Measurements from ENCODE around the gene SLC39A7.

SLC39A7 gene

GRCh38 chr6:33177552-33178446 lies 22.9 kb upstream of the SLC39A7 start:
- H3K9me3 ChIP-seq (ENCODE audit: control insufficient read depth, low read length) = no peaks in the 10 kb centered on the region
- H3K4me3 ChIP-seq (ENCODE audit: extremely low read depth, insufficient read depth, low read length, poor library complexity, severe bottlenecking) = no peak overlapping the region
- H3K4me1 ChIP-seq (ENCODE audit: control insufficient read depth, insufficient read depth, low read length, poor library complexity, severe bottlenecking) = no peaks in the 10 kb centered on the region
- H3K36me3 ChIP-seq (ENCODE audit: control insufficient read depth, insufficient read depth, low read length) = no peaks in the 10 kb centered on the region
- H3K27ac ChIP-seq (ENCODE audit: low read depth, low read length, severe bottlenecking) = no peak overlapping the region
- 88 to 91% methylated on average over 12 to 16 of the region's 19 CpGs for WGBS, 2 experiments (ENCODE audit: insufficient coverage in 2 of 2)

- WGBS, 2 experiments (ENCODE audit: insufficient coverage in 2 of 2) = 75 to 77% methylated on average over 3 to 5 of the region's 10 CpGs
- H3K9me3 ChIP-seq (ENCODE audit: control insufficient read depth, low read length) = no peaks in the 10 kb centered on the region
- H3K4me3 ChIP-seq (ENCODE audit: extremely low read depth, insufficient read depth, low read length, poor library complexity, severe bottlenecking) = no peak overlapping the region
- H3K36me3 ChIP-seq (ENCODE audit: control insufficient read depth, insufficient read depth, low read length) = no peaks in the 10 kb centered on the region
- no peaks in the 10 kb centered on the region for H3K4me1 ChIP-seq (ENCODE audit: control insufficient read depth, insufficient read depth, low read length, poor library complexity, severe bottlenecking)
- no peak overlapping the region for H3K27ac ChIP-seq (ENCODE audit: low read depth, low read length, severe bottlenecking)
These were observed 21.8 kb upstream of the SLC39A7 start for GRCh38 chr6:33178755-33179475.

GRCh38 chr6:33181141-33181540 lies 19.5 kb upstream of the SLC39A7 start:
- H3K27ac ChIP-seq (ENCODE audit: low read depth, low read length, severe bottlenecking) = no peak overlapping the region
- no peaks in the 10 kb centered on the region for H3K9me3 ChIP-seq (ENCODE audit: control insufficient read depth, low read length)

GRCh38 chr6:33183071-33183683 lies 17.5 kb upstream of the SLC39A7 start:
- Histone ChIP-seq H3K27ac (ENCODE audit: low read depth, low read length, severe bottlenecking) (peak overlapping the region; percentile 10), H3K4me3 (ENCODE audit: extremely low read depth, insufficient read depth, low read length, poor library complexity, severe bottlenecking) (no peak overlapping the region), H3K4me1 (ENCODE audit: control insufficient read depth, insufficient read depth, low read length, poor library complexity, severe bottlenecking) (no peaks in the 10 kb centered on the region), H3K36me3 (ENCODE audit: control insufficient read depth, insufficient read depth, low read length) (no peaks in the 10 kb centered on the region), H3K9me3 (ENCODE audit: control insufficient read depth, low read length) (no peaks in the 10 kb centered on the region)
- 95 to 100% methylated on average over 4 to 5 of the region's 5 CpGs for WGBS, 2 experiments (ENCODE audit: insufficient coverage in 2 of 2)

More at GRCh38 chr6:33181141-33181540, 19.5 kb upstream of the SLC39A7 start:
- no peaks in the 10 kb centered on the region for H3K36me3 ChIP-seq (ENCODE audit: control insufficient read depth, insufficient read depth, low read length)
- H3K4me3 ChIP-seq (ENCODE audit: extremely low read depth, insufficient read depth, low read length, poor library complexity, severe bottlenecking) = no peak overlapping the region
- 83 to 92% methylated on average over 4 of the region's 7 CpGs for WGBS, 2 experiments (ENCODE audit: insufficient coverage in 2 of 2)
- no peaks in the 10 kb centered on the region for H3K4me1 ChIP-seq (ENCODE audit: control insufficient read depth, insufficient read depth, low read length, poor library complexity, severe bottlenecking)

GRCh38 chr6:33185190-33185589 lies 15.5 kb upstream of the SLC39A7 start:
- H3K36me3 ChIP-seq (ENCODE audit: control insufficient read depth, insufficient read depth, low read length) = no peaks in the 10 kb centered on the region
- 70 to 72% methylated on average over 4 to 5 of the region's 9 CpGs for WGBS, 2 experiments (ENCODE audit: insufficient coverage in 2 of 2)
- no peaks in the 10 kb centered on the region for H3K4me1 ChIP-seq (ENCODE audit: control insufficient read depth, insufficient read depth, low read length, poor library complexity, severe bottlenecking)
- no peaks in the 10 kb centered on the region for H3K9me3 ChIP-seq (ENCODE audit: control insufficient read depth, low read length)
- H3K4me3 ChIP-seq (ENCODE audit: extremely low read depth, insufficient read depth, low read length, poor library complexity, severe bottlenecking) = no peak overlapping the region
- no peak overlapping the region for H3K27ac ChIP-seq (ENCODE audit: low read depth, low read length, severe bottlenecking)

GRCh38 chr6:33185654-33186187 lies 14.9 kb upstream of the SLC39A7 start:
- Histone ChIP-seq H3K4me3 (ENCODE audit: extremely low read depth, insufficient read depth, low read length, poor library complexity, severe bottlenecking) (no peak overlapping the region), H3K27ac (ENCODE audit: low read depth, low read length, severe bottlenecking) (no peak overlapping the region), H3K36me3 (ENCODE audit: control insufficient read depth, insufficient read depth, low read length) (no peaks in the 10 kb centered on the region), H3K4me1 (ENCODE audit: control insufficient read depth, insufficient read depth, low read length, poor library complexity, severe bottlenecking) (no peaks in the 10 kb centered on the region), H3K9me3 (ENCODE audit: control insufficient read depth, low read length) (no peaks in the 10 kb centered on the region)
- 68 to 69% methylated on average over 4 of the region's 4 CpGs for WGBS, 2 experiments (ENCODE audit: insufficient coverage in 2 of 2)

- no peak overlapping the region for H3K4me3 ChIP-seq (ENCODE audit: extremely low read depth, insufficient read depth, low read length, poor library complexity, severe bottlenecking)
- H3K9me3 ChIP-seq (ENCODE audit: control insufficient read depth, low read length) = no peaks in the 10 kb centered on the region
- no peak overlapping the region for H3K27ac ChIP-seq (ENCODE audit: low read depth, low read length, severe bottlenecking)
- no peaks in the 10 kb centered on the region for H3K4me1 ChIP-seq (ENCODE audit: control insufficient read depth, insufficient read depth, low read length, poor library complexity, severe bottlenecking)
- WGBS, 2 experiments (ENCODE audit: insufficient coverage in 2 of 2) = 63 to 77% methylated on average over 1 of the region's 1 CpG
- no peaks in the 10 kb centered on the region for H3K36me3 ChIP-seq (ENCODE audit: control insufficient read depth, insufficient read depth, low read length)
These were observed 12.9 kb upstream of the SLC39A7 start for GRCh38 chr6:33187809-33188208.

- Histone ChIP-seq H3K4me1 (ENCODE audit: control insufficient read depth, insufficient read depth, low read length, poor library complexity, severe bottlenecking) (no peaks in the 10 kb centered on the region), H3K4me3 (ENCODE audit: extremely low read depth, insufficient read depth, low read length, poor library complexity, severe bottlenecking) (no peak overlapping the region), H3K9me3 (ENCODE audit: control insufficient read depth, low read length) (no peaks in the 10 kb centered on the region), H3K36me3 (ENCODE audit: control insufficient read depth, insufficient read depth, low read length) (peaks cover 7% of the 10 kb centered on the region), H3K27ac (ENCODE audit: low read depth, low read length, severe bottlenecking) (no peak overlapping the region)
- 82 to 94% methylated on average over 4 to 6 of the region's 8 CpGs for WGBS, 2 experiments (ENCODE audit: insufficient coverage in 2 of 2)
These were observed 11.5 kb upstream of the SLC39A7 start for GRCh38 chr6:33189164-33189563.

- no peaks in the 10 kb centered on the region for H3K4me1 ChIP-seq (ENCODE audit: control insufficient read depth, insufficient read depth, low read length, poor library complexity, severe bottlenecking)
- no peaks in the 10 kb centered on the region for H3K9me3 ChIP-seq (ENCODE audit: control insufficient read depth, low read length)
- no peak overlapping the region for H3K27ac ChIP-seq (ENCODE audit: low read depth, low read length, severe bottlenecking)
- no peak overlapping the region for H3K4me3 ChIP-seq (ENCODE audit: extremely low read depth, insufficient read depth, low read length, poor library complexity, severe bottlenecking)
- WGBS, 2 experiments (ENCODE audit: insufficient coverage in 2 of 2) = 64 to 96% methylated on average over 4 to 5 of the region's 7 CpGs
- peaks cover 14% of the 10 kb centered on the region for H3K36me3 ChIP-seq (ENCODE audit: control insufficient read depth, insufficient read depth, low read length)
These were observed 10.8 kb upstream of the SLC39A7 start for GRCh38 chr6:33189625-33190448.
